Astrocyte (in vitro differentiated cells and primary cell): ENCODE results near the gene KANK4.

Experiments used
- EZH2 ChIP-seq: IDR thresholded peaks from 2 replicates; pipeline ENCODE4 v1.6.1; 2012; ENCODE audit warnings: mild to moderate bottlenecking, low read length, inconsistent platforms; ENCODE audit not compliant: insufficient read depth
- TF ChIP-seq, protein P1 (sequence below): IDR thresholded peaks from 2 replicates; pipeline ENCODE4 v1.5.1; 2011; ENCODE audit warnings: low read depth, mild to moderate bottlenecking, inconsistent platforms, low read length, moderate library complexity; ENCODE audit not compliant: insufficient read depth

DNA sequence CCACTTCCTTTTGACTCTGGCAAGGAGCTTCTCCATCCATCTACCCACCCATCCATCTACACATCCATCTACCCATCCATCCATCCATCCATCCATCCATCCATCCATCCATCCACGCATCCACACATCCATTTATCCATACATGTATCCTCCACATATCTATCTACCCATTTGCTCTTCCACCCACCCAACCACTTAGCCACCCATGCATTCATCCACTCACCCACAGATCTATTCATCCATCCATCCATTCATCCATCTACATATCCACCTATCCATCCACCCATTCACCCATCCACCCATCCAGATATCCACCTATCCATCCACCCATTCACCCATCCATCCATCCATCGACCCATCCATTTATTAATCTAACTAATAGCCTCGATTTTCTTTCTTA is 23.0 kb upstream of the KANK4 start:
- TF ChIP-seq EZH2, result no peak
- TF ChIP-seq, protein P1, sequence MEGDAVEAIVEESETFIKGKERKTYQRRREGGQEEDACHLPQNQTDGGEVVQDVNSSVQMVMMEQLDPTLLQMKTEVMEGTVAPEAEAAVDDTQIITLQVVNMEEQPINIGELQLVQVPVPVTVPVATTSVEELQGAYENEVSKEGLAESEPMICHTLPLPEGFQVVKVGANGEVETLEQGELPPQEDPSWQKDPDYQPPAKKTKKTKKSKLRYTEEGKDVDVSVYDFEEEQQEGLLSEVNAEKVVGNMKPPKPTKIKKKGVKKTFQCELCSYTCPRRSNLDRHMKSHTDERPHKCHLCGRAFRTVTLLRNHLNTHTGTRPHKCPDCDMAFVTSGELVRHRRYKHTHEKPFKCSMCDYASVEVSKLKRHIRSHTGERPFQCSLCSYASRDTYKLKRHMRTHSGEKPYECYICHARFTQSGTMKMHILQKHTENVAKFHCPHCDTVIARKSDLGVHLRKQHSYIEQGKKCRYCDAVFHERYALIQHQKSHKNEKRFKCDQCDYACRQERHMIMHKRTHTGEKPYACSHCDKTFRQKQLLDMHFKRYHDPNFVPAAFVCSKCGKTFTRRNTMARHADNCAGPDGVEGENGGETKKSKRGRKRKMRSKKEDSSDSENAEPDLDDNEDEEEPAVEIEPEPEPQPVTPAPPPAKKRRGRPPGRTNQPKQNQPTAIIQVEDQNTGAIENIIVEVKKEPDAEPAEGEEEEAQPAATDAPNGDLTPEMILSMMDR, result no peak
